Neural progenitor cell (in vitro differentiated cells): ENCODE measurements around the gene SYNPO2L. TPM values are rescaled to one million over a fixed set of nuclear protein-coding genes. Genes with fewer than 3 reads are reported as not detected.
"Not testable (repeated sequence)": the region's sequence is repeated elsewhere in the genome, so short reads cannot be mapped to it uniquely, and the experiment has no call there.

Experiments used
- DNase-seq: peaks from one replicate; pipeline ENCODE4 v3.0.0-alpha.2; 2016; ENCODE audit warnings: low spot score
- H2AFZ ChIP-seq: fragments of 200-600 bp; sonication (generic); replicated peaks from 2 replicates; pipeline ENCODE4 v1.6.1; 2016; ENCODE audit warnings: antibody characterized with exemption
- H3F3A ChIP-seq: fragments of 200-600 bp; sonication (generic); 2 replicates; pipeline ENCODE4 v1.6.1; 2016; ENCODE audit warnings: antibody characterized with exemption, low read depth
- H3K27ac ChIP-seq: fragments of 200-600 bp; sonication (generic); 2 replicates; pipeline ENCODE4 v1.5.1; 2016; ENCODE audit warnings: mild to moderate bottlenecking
- H3K27me3 ChIP-seq: fragments of 200-600 bp; sonication (generic); 2 replicates; pipeline ENCODE4 v1.6.1; 2016; ENCODE audit warnings: mild to moderate bottlenecking, moderate library complexity
- H3K36me3 ChIP-seq: fragments of 200-600 bp; sonication (generic); 2 replicates; pipeline ENCODE4 v1.5.1; 2016
- H3K4me1 ChIP-seq: fragments of 200-600 bp; sonication (generic); 2 replicates; pipeline ENCODE4 v1.6.1; 2016; ENCODE audit warnings: mixed run types
- H3K4me2 ChIP-seq: fragments of 200-600 bp; sonication (generic); 2 replicates; pipeline ENCODE4 v1.6.1; 2016
- H3K4me3 ChIP-seq: fragments of 200-600 bp; sonication (generic); 2 replicates; pipeline ENCODE4 v1.5.1; 2016
- H3K79me2 ChIP-seq: fragments of 200-600 bp; sonication (generic); 2 replicates; pipeline ENCODE4 v1.6.1; 2016; ENCODE audit warnings: low read depth
- H3K9ac ChIP-seq: fragments of 200-600 bp; sonication (generic); 2 replicates; pipeline ENCODE4 v1.6.1; 2016
- H3K9me3 ChIP-seq: fragments of 200-600 bp; sonication (generic); 2 replicates; pipeline ENCODE4 v1.5.1; 2016; ENCODE audit warnings: low read depth
- H4K20me1 ChIP-seq: fragments of 200-600 bp; sonication (generic); 2 replicates; pipeline ENCODE4 v1.6.1; 2016; ENCODE audit warnings: low read depth
- H3K27ac Mint-ChIP-seq: 3 replicates; pipeline ENCODE4 v1.8.0; 2021; ENCODE audit warnings: mixed read lengths
- H3K27me3 Mint-ChIP-seq: 2 replicates; pipeline ENCODE4 v1.8.0; 2022; ENCODE audit warnings: low read depth, mild to moderate bottlenecking, inconsistent platforms, moderate library complexity, mixed read lengths; ENCODE audit not compliant: insufficient read depth
- H3K36me3 Mint-ChIP-seq: 3 replicates; pipeline ENCODE4 v1.8.0; 2021; ENCODE audit warnings: mixed read lengths
- H3K4me1 Mint-ChIP-seq: 3 replicates; pipeline ENCODE4 v1.8.0; 2021; ENCODE audit warnings: mixed read lengths
- H3K4me3 Mint-ChIP-seq: 3 replicates; pipeline ENCODE4 v1.8.0; 2021; ENCODE audit warnings: mild to moderate bottlenecking, moderate library complexity, mixed read lengths
- H3K9me3 Mint-ChIP-seq: 3 replicates; pipeline ENCODE4 v1.8.0; 2020; ENCODE audit warnings: mixed read lengths
- CTCF ChIP-seq: fragments of 200-600 bp; sonication (generic); IDR thresholded peaks from 2 replicates; pipeline ENCODE4 v1.5.1; 2017; ENCODE audit warnings: antibody characterized with exemption, mild to moderate bottlenecking
- EZH2 ChIP-seq: fragments of 200-600 bp; sonication (generic); IDR thresholded peaks from 2 replicates; pipeline ENCODE4 v1.6.1; 2017; ENCODE audit warnings: antibody characterized with exemption, mild to moderate bottlenecking, moderate library complexity
- EZH2phosphoT487 ChIP-seq: fragments of 200-600 bp; sonication (generic); IDR thresholded peaks from 2 replicates; pipeline ENCODE4 v1.6.1; 2017; ENCODE audit warnings: antibody characterized with exemption
- total RNA-seq: library from RNA; depleted of rRNA; stranded (reverse); fragments of >200 nt; gene quantifications from 2 replicates; pipeline ENCODE4 v1.2.3, GENCODE V29; 2015; ENCODE audit warnings: low replicate concordance

SYNPO2L gene
- total RNA-seq, 1 donor from 2014 or later: 0.13 TPM

- H3K4me1 Mint-ChIP-seq: peaks cover 24% of the 10 kb centered on the region
- H3K27ac Mint-ChIP-seq: peak overlapping the region; percentile 100
- peak; percentile 85 for DNase-seq
These were observed 30.6 kb downstream of the SYNPO2L start for GRCh38 chr10:73625004-73625883.

GRCh38 chr10:73623056-73623455 is 32.8 kb downstream of the SYNPO2L start:
- DNase-seq: no peak
- no peak overlapping the region for H3K27ac Mint-ChIP-seq
- H2AFZ ChIP-seq: no peak overlapping the region
- no peak overlapping the region for H3K4me3 ChIP-seq
- TF ChIP-seq EZH2: no peak
- TF ChIP-seq CTCF: no peak
- TF ChIP-seq EZH2phosphoT487: no peak
- H3K79me2 ChIP-seq: peaks cover 83% of the 10 kb centered on the region
- H3K36me3 ChIP-seq: no peaks in the 10 kb centered on the region
- no peak overlapping the region for H3K4me2 ChIP-seq
- no peaks in the 10 kb centered on the region for H3K9me3 Mint-ChIP-seq
- H3K4me1 Mint-ChIP-seq: peaks cover 24% of the 10 kb centered on the region
- H3K9ac ChIP-seq: no peak overlapping the region
- H3K36me3 Mint-ChIP-seq: peaks cover 6% of the 10 kb centered on the region
- H3F3A ChIP-seq: peaks cover 20% of the 10 kb centered on the region
- H3K4me3 Mint-ChIP-seq: no peak overlapping the region
- H3K27me3 ChIP-seq: no peaks in the 10 kb centered on the region
- peaks cover 3% of the 10 kb centered on the region for H4K20me1 ChIP-seq
- H3K9me3 ChIP-seq: no peaks in the 10 kb centered on the region
- peaks cover 4% of the 10 kb centered on the region for H3K27me3 Mint-ChIP-seq
- peaks cover 11% of the 10 kb centered on the region for H3K4me1 ChIP-seq
- no peak overlapping the region for H3K27ac ChIP-seq

More at GRCh38 chr10:73625004-73625883, 30.6 kb downstream of the SYNPO2L start:
- H3K36me3 ChIP-seq: no peaks in the 10 kb centered on the region
- H3K4me2 ChIP-seq: peak overlapping the region; percentile 83
- peaks cover 11% of the 10 kb centered on the region for H3K4me1 ChIP-seq
- peaks cover 20% of the 10 kb centered on the region for H3F3A ChIP-seq
- peak overlapping the region; percentile 96 for H2AFZ ChIP-seq
- H3K4me3 ChIP-seq: peak overlapping the region; percentile 90
- no peaks in the 10 kb centered on the region for H3K27me3 ChIP-seq
- no peaks in the 10 kb centered on the region for H3K9me3 ChIP-seq
- H3K4me3 Mint-ChIP-seq: peak overlapping the region; percentile 99
- peak overlapping the region; percentile 79 for H3K9ac ChIP-seq
- peaks cover 64% of the 10 kb centered on the region for H3K79me2 ChIP-seq
- TF ChIP-seq EZH2 (no peak), EZH2phosphoT487 (no peak), CTCF (no peak)
- H3K27me3 Mint-ChIP-seq: peaks cover 4% of the 10 kb centered on the region
- H3K9me3 Mint-ChIP-seq: no peaks in the 10 kb centered on the region
- H4K20me1 ChIP-seq: no peaks in the 10 kb centered on the region
- H3K36me3 Mint-ChIP-seq: peaks cover 6% of the 10 kb centered on the region
- peak overlapping the region; percentile 85 for H3K27ac ChIP-seq

- H3K9ac ChIP-seq, H3K4me3 Mint-ChIP-seq, H3K36me3 ChIP-seq, H3K27me3 ChIP-seq, H3K4me1 Mint-ChIP-seq, H3K9me3 ChIP-seq, H3K9me3 Mint-ChIP-seq, H3K36me3 Mint-ChIP-seq, H3K4me1 ChIP-seq, H3K27ac Mint-ChIP-seq, H3K27ac ChIP-seq, H3K27me3 Mint-ChIP-seq, H3K4me3 ChIP-seq, H2AFZ ChIP-seq, H3K4me2 ChIP-seq, H4K20me1 ChIP-seq, DNase-seq: not testable (repeated sequence)
- H3F3A ChIP-seq: peaks cover 19% of the 10 kb centered on the region
- peaks cover 86% of the 10 kb centered on the region for H3K79me2 ChIP-seq
These were observed 34.9 kb downstream of the SYNPO2L start for GRCh38 chr10:73620974-73621373.

- H3K4me1 Mint-ChIP-seq, H3K4me1 ChIP-seq, H3K9me3 Mint-ChIP-seq: not testable (repeated sequence)
These were observed 38.7 kb downstream of the SYNPO2L start for GRCh38 chr10:73617143-73617542.

More at GRCh38 chr10:73617143-73617542, 38.7 kb downstream of the SYNPO2L start:
- H3K9me3 ChIP-seq, H3K9ac ChIP-seq, DNase-seq, H3K4me3 ChIP-seq, H4K20me1 ChIP-seq, H3K36me3 Mint-ChIP-seq, H3K27ac ChIP-seq, H3K4me3 Mint-ChIP-seq, H3K36me3 ChIP-seq, H2AFZ ChIP-seq, H3K27me3 ChIP-seq, H3K27ac Mint-ChIP-seq, H3K27me3 Mint-ChIP-seq, H3K4me2 ChIP-seq, H3F3A ChIP-seq: not testable (repeated sequence)
- H3K79me2 ChIP-seq: peaks cover 80% of the 10 kb centered on the region
